GM23338 (cell line): ENCODE results near the gene MINPP1.

Experiments
- CREB1 ChIP-seq: fragments of 250-450 bp; sonication (Bioruptor Pico); IDR thresholded peaks from 2 replicates; pipeline ENCODE4 v1.5.0; 2020; ENCODE audit warnings: low read depth, mild to moderate bottlenecking, moderate library complexity
- EZH2 ChIP-seq: fragments of 200-600 bp; sonication (generic); IDR thresholded peaks from one replicate; pipeline ENCODE4 v1.8.0; 2017; ENCODE audit warnings: antibody characterized with exemption, mild to moderate bottlenecking, low read depth; ENCODE audit not compliant: unreplicated experiment
- EZH2phosphoT487 ChIP-seq: fragments of 200-600 bp; sonication (generic); IDR thresholded peaks from one replicate; pipeline ENCODE4 v1.8.1; 2018; ENCODE audit warnings: antibody characterized with exemption; ENCODE audit not compliant: unreplicated experiment
- JUNB ChIP-seq: IDR thresholded peaks from one replicate; pipeline ENCODE4 v1.6.1; 2016; ENCODE audit warnings: antibody characterized with exemption; ENCODE audit not compliant: unreplicated experiment
- POLR2AphosphoS5 ChIP-seq: IDR thresholded peaks from 2 replicates; pipeline ENCODE4 v1.6.1; 2016; ENCODE audit warnings: antibody characterized with exemption, low read depth
- REST ChIP-seq: IDR thresholded peaks from one replicate; pipeline ENCODE4 v1.6.1; 2018; ENCODE audit warnings: antibody characterized with exemption; ENCODE audit not compliant: unreplicated experiment
- ZNF114 ChIP-seq: fragments of 250-450 bp; sonication (Bioruptor Pico); IDR thresholded peaks from 2 replicates; pipeline ENCODE4 v1.5.0; 2020; ENCODE audit warnings: mild to moderate bottlenecking, moderate library complexity
- TF ChIP-seq, protein P1 (sequence below), 2 experiments: fragments of 200-600 bp in 1 of 2; sonication (generic) in 1 of 2; conservative IDR thresholded peaks; 2 replicates each; pipeline versions ENCODE4 v1.5.1 to v1.6.1; 2016 to 2017; ENCODE audit warnings: antibody characterized with exemption in 2 of 2, low read depth in 2 of 2, mild to moderate bottlenecking in 2 of 2, moderate library complexity in 1 of 2
- TF ChIP-seq, protein P2 (sequence below): IDR thresholded peaks from 2 replicates; pipeline ENCODE4 v1.6.1; 2016; ENCODE audit warnings: antibody characterized with exemption

DNA sequence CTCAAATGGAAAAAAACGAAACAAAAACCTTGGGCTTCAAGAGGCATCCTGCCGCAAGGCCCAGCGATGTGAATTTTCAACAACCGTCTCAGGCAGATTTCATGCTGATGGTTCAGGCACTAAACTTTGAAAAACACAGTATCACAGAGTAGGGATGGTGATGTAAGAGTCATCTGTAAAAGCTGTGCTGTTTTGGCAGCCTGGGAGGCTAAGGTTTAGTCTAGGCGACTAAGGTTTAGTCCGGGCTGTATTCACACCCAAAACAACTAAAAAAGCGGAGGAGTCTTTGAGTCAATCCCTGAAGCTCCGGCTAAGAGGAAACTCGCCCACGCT lies 420 bp upstream of the MINPP1 start:
- TF ChIP-seq POLR2AphosphoS5 (no peak), EZH2 (no peak), REST (no peak), CREB1 (CRISPR knock-in tag) (no peak), EZH2phosphoT487 (no peak), JUNB (no peak), ZNF114 (CRISPR knock-in tag) (no peak)
- TF ChIP-seq, protein P1, sequence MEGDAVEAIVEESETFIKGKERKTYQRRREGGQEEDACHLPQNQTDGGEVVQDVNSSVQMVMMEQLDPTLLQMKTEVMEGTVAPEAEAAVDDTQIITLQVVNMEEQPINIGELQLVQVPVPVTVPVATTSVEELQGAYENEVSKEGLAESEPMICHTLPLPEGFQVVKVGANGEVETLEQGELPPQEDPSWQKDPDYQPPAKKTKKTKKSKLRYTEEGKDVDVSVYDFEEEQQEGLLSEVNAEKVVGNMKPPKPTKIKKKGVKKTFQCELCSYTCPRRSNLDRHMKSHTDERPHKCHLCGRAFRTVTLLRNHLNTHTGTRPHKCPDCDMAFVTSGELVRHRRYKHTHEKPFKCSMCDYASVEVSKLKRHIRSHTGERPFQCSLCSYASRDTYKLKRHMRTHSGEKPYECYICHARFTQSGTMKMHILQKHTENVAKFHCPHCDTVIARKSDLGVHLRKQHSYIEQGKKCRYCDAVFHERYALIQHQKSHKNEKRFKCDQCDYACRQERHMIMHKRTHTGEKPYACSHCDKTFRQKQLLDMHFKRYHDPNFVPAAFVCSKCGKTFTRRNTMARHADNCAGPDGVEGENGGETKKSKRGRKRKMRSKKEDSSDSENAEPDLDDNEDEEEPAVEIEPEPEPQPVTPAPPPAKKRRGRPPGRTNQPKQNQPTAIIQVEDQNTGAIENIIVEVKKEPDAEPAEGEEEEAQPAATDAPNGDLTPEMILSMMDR (conservative IDR thresholded peaks at IDR 0.05; ENCODE audit: low read depth in 2 of 2), result no peak
- TF ChIP-seq, protein P2, sequence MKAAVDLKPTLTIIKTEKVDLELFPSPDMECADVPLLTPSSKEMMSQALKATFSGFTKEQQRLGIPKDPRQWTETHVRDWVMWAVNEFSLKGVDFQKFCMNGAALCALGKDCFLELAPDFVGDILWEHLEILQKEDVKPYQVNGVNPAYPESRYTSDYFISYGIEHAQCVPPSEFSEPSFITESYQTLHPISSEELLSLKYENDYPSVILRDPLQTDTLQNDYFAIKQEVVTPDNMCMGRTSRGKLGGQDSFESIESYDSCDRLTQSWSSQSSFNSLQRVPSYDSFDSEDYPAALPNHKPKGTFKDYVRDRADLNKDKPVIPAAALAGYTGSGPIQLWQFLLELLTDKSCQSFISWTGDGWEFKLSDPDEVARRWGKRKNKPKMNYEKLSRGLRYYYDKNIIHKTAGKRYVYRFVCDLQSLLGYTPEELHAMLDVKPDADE, result no peak
